HepG2 (cell line): ENCODE results near the gene UTS2R. TPM values are rescaled to one million over a fixed set of nuclear protein-coding genes. Genes with fewer than 3 reads are reported as not detected.

Experiments used
- GATAD2A ChIP-seq: IDR thresholded peaks from 2 replicates; pipeline ENCODE4 v1.6.1; 2016
- MATR3 ChIP-seq: sonication (generic); formaldehyde crosslinking; IDR thresholded peaks from 2 replicates; pipeline ENCODE4 v1.4.0; 2020; ENCODE audit warnings: missing genetic modification reagents
- MLX ChIP-seq: IDR thresholded peaks from 2 replicates; pipeline ENCODE4 v1.6.1; 2016
- MTF1 ChIP-seq: sonication (generic); formaldehyde crosslinking; IDR thresholded peaks from 2 replicates; pipeline ENCODE4 v1.5.0; 2020; ENCODE audit warnings: missing genetic modification reagents
- MXD1 ChIP-seq: sonication (generic); formaldehyde crosslinking; IDR thresholded peaks from 2 replicates; pipeline ENCODE4 v1.4.0; 2020; ENCODE audit warnings: mild to moderate bottlenecking, missing genetic modification reagents
- NCOR1 ChIP-seq: fragments of 200-600 bp; sonication (generic); IDR thresholded peaks from 2 replicates; pipeline ENCODE4 v1.7.0; 2017; ENCODE audit warnings: antibody characterized with exemption, low read length, borderline replicate concordance
- NKX3-1 ChIP-seq: sonication (generic); formaldehyde crosslinking; IDR thresholded peaks from 2 replicates; pipeline ENCODE4 v1.5.0; 2020; ENCODE audit warnings: missing genetic modification reagents
- NR0B2 ChIP-seq: sonication (generic); formaldehyde crosslinking; IDR thresholded peaks from 2 replicates; pipeline ENCODE4 v1.4.0; 2020; ENCODE audit warnings: mild to moderate bottlenecking, missing genetic modification reagents
- POLR2A ChIP-seq, 2 experiments: IDR thresholded peaks; 2 replicates each; pipeline ENCODE4 v1.6.1; 2011; ENCODE audit warnings: low read depth in 2 of 2, low read length in 2 of 2, mild to moderate bottlenecking in 1 of 2, moderate library complexity in 1 of 2; ENCODE audit not compliant: insufficient read depth in 1 of 2
- RAD51 ChIP-seq: fragments of 450-650 bp; IDR thresholded peaks from 2 replicates; pipeline ENCODE4 v1.6.1; 2016; ENCODE audit warnings: borderline replicate concordance
- RARG ChIP-seq: sonication (generic); formaldehyde crosslinking; IDR thresholded peaks from 2 replicates; pipeline ENCODE4 v1.4.0; 2020; ENCODE audit warnings: low read depth, mild to moderate bottlenecking, missing genetic modification reagents
- RBAK ChIP-seq: sonication (generic); formaldehyde crosslinking; IDR thresholded peaks from 2 replicates; pipeline ENCODE4 v1.5.1; 2020; ENCODE audit warnings: mild to moderate bottlenecking, missing genetic modification reagents
- REL ChIP-seq: sonication (generic); formaldehyde crosslinking; conservative IDR thresholded peaks from 2 replicates; pipeline ENCODE4 v1.8.0; 2022; ENCODE audit warnings: mild to moderate bottlenecking, missing genetic modification reagents, moderate library complexity
- TBX3 ChIP-seq: fragments of 450-650 bp; IDR thresholded peaks from 2 replicates; pipeline ENCODE4 v1.6.1; 2017; ENCODE audit warnings: antibody characterized with exemption, mild to moderate bottlenecking, inconsistent platforms, borderline replicate concordance
- TFDP2 ChIP-seq: sonication (generic); formaldehyde crosslinking; IDR thresholded peaks from 2 replicates; pipeline ENCODE4 v1.4.0; 2020; ENCODE audit warnings: missing genetic modification reagents
- TGIF2 ChIP-seq: IDR thresholded peaks from 2 replicates; pipeline ENCODE4 v1.6.1; 2016; ENCODE audit warnings: control low read depth, missing compliant biosample characterization
- ZBTB44 ChIP-seq: sonication (generic); formaldehyde crosslinking; IDR thresholded peaks from 2 replicates; pipeline ENCODE4 v1.4.0; 2020; ENCODE audit warnings: missing genetic modification reagents
- ZGPAT ChIP-seq: IDR thresholded peaks from 2 replicates; pipeline ENCODE4 v1.6.1; 2016; ENCODE audit warnings: mild to moderate bottlenecking
- ZNF12 ChIP-seq: sonication (generic); formaldehyde crosslinking; IDR thresholded peaks from 2 replicates; pipeline ENCODE4 v1.5.0; 2020; ENCODE audit warnings: missing genetic modification reagents
- ZNF335 ChIP-seq: sonication (generic); formaldehyde crosslinking; IDR thresholded peaks from 2 replicates; pipeline ENCODE4 v1.4.0; 2020; ENCODE audit warnings: missing genetic modification reagents
- ZNF607 ChIP-seq: sonication (generic); formaldehyde crosslinking; IDR thresholded peaks from 2 replicates; pipeline ENCODE4 v1.5.1; 2020; ENCODE audit warnings: missing genetic modification reagents, mild to moderate bottlenecking, borderline replicate concordance
- ZNF780A ChIP-seq: sonication (generic); formaldehyde crosslinking; IDR thresholded peaks from 2 replicates; pipeline ENCODE4 v1.8.0; 2022; ENCODE audit warnings: mild to moderate bottlenecking, missing genetic modification reagents, moderate library complexity
- polyA plus RNA-seq, 8 experiments: library from polyadenylated mRNA; depleted of rRNA in 3 of 8; stranded (reverse) in 7 of 8; unstranded in 1 of 8; fragments of >200 nt; fragmentation: Illumina TruSeq in 4 of 8; extraction: Trizol in 4 of 8; gene quantifications; 2 replicates each; pipeline versions ENCODE4 v1.2.1 to v1.2.3, GENCODE V29; 2011 to 2016; ENCODE audit warnings: low read depth in 4 of 8, missing spikeins in 1 of 8, mixed read lengths in 1 of 8; ENCODE audit not compliant: insufficient read depth in 1 of 8
- total RNA-seq, 5 experiments: library from RNA; depleted of rRNA; stranded (reverse); fragments of >200 nt; fragmentation: Illumina TruSeq; extraction: Trizol; gene quantifications; 2 replicates each; pipeline ENCODE4 v1.2.3, GENCODE V29; 2016; ENCODE audit warnings: low read depth in 1 of 5
- TF ChIP-seq, protein P1 (sequence below): sonication (generic); formaldehyde crosslinking; IDR thresholded peaks from 2 replicates; pipeline ENCODE4 v1.4.0; 2020; ENCODE audit warnings: missing genetic modification reagents

UTS2R gene
- total and polyA plus RNA-seq, 2 of the 13 experiments (the other 11 are each of a cell fraction or from before 2014, with no cell fraction given), result 0.13 to 0.15 TPM

GRCh38 chr17:82346342-82347300 is 24.9 kb upstream of the UTS2R start (continued):
- TF ChIP-seq RAD51, result peak; percentile 97
- peak; percentile 97; the same call in 1 of the 2 replicates for TF ChIP-seq ZNF607 (CRISPR knock-in tag)
- TF ChIP-seq TGIF2 (CRISPR knock-in tag), result peak; percentile 84; the same call in 1 of the 2 replicates
- peak; percentile 52 to 78; a peak in 3 of 4 replicates for TF ChIP-seq POLR2A (IDR thresholded peaks at IDR 0.05; ENCODE audit: insufficient read depth in 1 of 2, low read depth in 2 of 2, low read length in 2 of 2)
- no peak for TF ChIP-seq ZBTB44 (CRISPR knock-in tag)
- TF ChIP-seq ZNF780A (CRISPR knock-in tag), result 0 out of 2 replicates have a peak, but pooled peaks have one; percentile 36
- no peak for TF ChIP-seq MXD1 (CRISPR knock-in tag)
- TF ChIP-seq NR0B2, result no peak
- TF ChIP-seq ZNF335 (CRISPR knock-in tag), result peak; percentile 65; the same call in 1 of the 2 replicates
- TF ChIP-seq ZGPAT (CRISPR knock-in tag), result peak; percentile 98
- no peak for TF ChIP-seq RBAK (CRISPR knock-in tag)
- peak; percentile 87 for TF ChIP-seq ZNF12 (CRISPR knock-in tag)
- no peak for TF ChIP-seq RARG
- TF ChIP-seq, protein P1, sequence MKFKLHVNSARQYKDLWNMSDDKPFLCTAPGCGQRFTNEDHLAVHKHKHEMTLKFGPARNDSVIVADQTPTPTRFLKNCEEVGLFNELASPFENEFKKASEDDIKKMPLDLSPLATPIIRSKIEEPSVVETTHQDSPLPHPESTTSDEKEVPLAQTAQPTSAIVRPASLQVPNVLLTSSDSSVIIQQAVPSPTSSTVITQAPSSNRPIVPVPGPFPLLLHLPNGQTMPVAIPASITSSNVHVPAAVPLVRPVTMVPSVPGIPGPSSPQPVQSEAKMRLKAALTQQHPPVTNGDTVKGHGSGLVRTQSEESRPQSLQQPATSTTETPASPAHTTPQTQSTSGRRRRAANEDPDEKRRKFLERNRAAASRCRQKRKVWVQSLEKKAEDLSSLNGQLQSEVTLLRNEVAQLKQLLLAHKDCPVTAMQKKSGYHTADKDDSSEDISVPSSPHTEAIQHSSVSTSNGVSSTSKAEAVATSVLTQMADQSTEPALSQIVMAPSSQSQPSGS (CRISPR knock-in tag), result peak; percentile 97
- peak; percentile 91; the same call in 1 of the 2 replicates for TF ChIP-seq TBX3
- no peak for TF ChIP-seq MATR3
- no peak; the same call in 1 of the 2 replicates for TF ChIP-seq MTF1
- TF ChIP-seq NKX3-1, result peak; percentile 89
- peak; percentile 90 for TF ChIP-seq NCOR1
- TF ChIP-seq TFDP2 (CRISPR knock-in tag), result no peak; the same call in none of the 2 replicates
- TF ChIP-seq GATAD2A (CRISPR knock-in tag), result peak; percentile 100
- TF ChIP-seq REL, result peak; percentile 87; the same call in 1 of the 2 replicates
- TF ChIP-seq MLX (CRISPR knock-in tag), result peak; percentile 97
